KMS-11 (cell line): Measurements from ENCODE around the gene PRSS2.

Experiments
- H2AFZ ChIP-seq: fragments of 200-600 bp; sonication (generic); 2 replicates; pipeline ENCODE4 v1.6.1; 2016; ENCODE audit warnings: antibody characterized with exemption, mixed run types, low read depth
- H3K27ac ChIP-seq: fragments of 200-600 bp; sonication (generic); 2 replicates; pipeline ENCODE4 v1.6.1; 2016; ENCODE audit warnings: mild to moderate bottlenecking, mixed run types
- H3K27me3 ChIP-seq: fragments of 200-600 bp; sonication (generic); 2 replicates; pipeline ENCODE4 v1.6.1; 2017; ENCODE audit warnings: mild to moderate bottlenecking, low read depth, mixed run types, moderate library complexity; ENCODE audit not compliant: insufficient read depth
- H3K36me3 ChIP-seq: fragments of 200-600 bp; sonication (generic); 2 replicates; pipeline ENCODE4 v1.6.1; 2017; ENCODE audit warnings: mild to moderate bottlenecking, mixed run types; ENCODE audit not compliant: insufficient read depth
- H3K4me1 ChIP-seq: fragments of 200-600 bp; sonication (generic); 2 replicates; pipeline ENCODE4 v1.6.1; 2016; ENCODE audit warnings: mild to moderate bottlenecking, low read depth, mixed run types; ENCODE audit not compliant: poor library complexity, severe bottlenecking
- H3K4me2 ChIP-seq: fragments of 200-600 bp; sonication (generic); 2 replicates; pipeline ENCODE4 v1.7.0; 2016; ENCODE audit warnings: mild to moderate bottlenecking, mixed run types
- H3K4me3 ChIP-seq: fragments of 200-600 bp; sonication (generic); IDR thresholded peaks from 2 replicates; pipeline ENCODE4 v1.6.1; 2017; ENCODE audit warnings: low read depth, low read length, mixed read lengths; ENCODE audit not compliant: insufficient read depth
- H3K79me2 ChIP-seq: fragments of 200-600 bp; sonication (generic); 2 replicates; pipeline ENCODE4 v1.6.1; 2016; ENCODE audit warnings: low read depth, mixed run types; ENCODE audit not compliant: insufficient read depth
- H3K9ac ChIP-seq: fragments of 200-600 bp; sonication (generic); 2 replicates; pipeline ENCODE4 v1.6.1; 2016; ENCODE audit warnings: mild to moderate bottlenecking, mixed run types
- H4K20me1 ChIP-seq: fragments of 200-600 bp; sonication (generic); 2 replicates; pipeline ENCODE4 v1.6.1; 2016; ENCODE audit warnings: mild to moderate bottlenecking, mixed run types; ENCODE audit not compliant: insufficient read depth
- CTCF ChIP-seq: fragments of 200-600 bp; sonication (generic); conservative IDR thresholded peaks from 2 replicates; pipeline ENCODE4 v1.6.1; 2017; ENCODE audit warnings: low read depth, mild to moderate bottlenecking, antibody characterized with exemption, low read length, moderate library complexity, mixed read lengths

PRSS2 gene

DNA sequence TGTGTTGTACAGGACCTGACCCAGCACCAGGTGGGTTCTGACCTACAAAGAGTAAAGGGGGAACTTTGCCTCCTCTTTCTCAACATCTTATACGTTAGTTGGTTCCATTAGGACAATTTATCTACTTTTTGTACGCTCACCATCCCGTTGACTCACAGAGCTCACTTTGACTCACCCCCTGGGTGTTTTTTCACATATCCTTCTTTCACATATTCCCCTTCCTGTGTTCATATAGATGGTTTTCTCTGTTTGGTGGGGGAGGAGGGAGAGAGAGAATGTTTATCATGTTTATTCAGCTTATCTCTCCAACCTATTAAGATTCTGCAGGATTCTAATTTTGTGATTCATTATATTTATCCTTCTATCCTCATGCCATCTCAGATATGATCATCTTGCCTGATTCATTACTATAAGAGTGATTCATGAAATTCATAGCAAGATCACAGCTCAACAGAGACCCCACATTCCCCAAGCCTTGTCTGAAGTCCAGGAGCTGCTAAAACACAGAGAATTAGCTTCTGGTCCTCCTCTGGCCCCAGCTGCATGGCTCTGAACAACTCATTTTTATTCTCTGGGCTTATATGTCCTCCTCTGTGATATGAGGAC is 37.2 kb downstream of the PRSS2 start:
- no peaks in the 10 kb centered on the region for H3K36me3 ChIP-seq
- no peak for TF ChIP-seq CTCF
- peaks cover 72% of the 10 kb centered on the region for H3K4me1 ChIP-seq
- peak overlapping the region; percentile 46 for H3K9ac ChIP-seq
- no peak overlapping the region for H3K4me3 ChIP-seq
- H3K79me2 ChIP-seq, result no peaks in the 10 kb centered on the region
- H3K27ac ChIP-seq, result peak overlapping the region; percentile 95
- H3K4me2 ChIP-seq, result peak overlapping the region; percentile 77
- no peaks in the 10 kb centered on the region for H3K27me3 ChIP-seq
- peak overlapping the region; percentile 45 for H2AFZ ChIP-seq
- H4K20me1 ChIP-seq, result no peaks in the 10 kb centered on the region

DNA sequence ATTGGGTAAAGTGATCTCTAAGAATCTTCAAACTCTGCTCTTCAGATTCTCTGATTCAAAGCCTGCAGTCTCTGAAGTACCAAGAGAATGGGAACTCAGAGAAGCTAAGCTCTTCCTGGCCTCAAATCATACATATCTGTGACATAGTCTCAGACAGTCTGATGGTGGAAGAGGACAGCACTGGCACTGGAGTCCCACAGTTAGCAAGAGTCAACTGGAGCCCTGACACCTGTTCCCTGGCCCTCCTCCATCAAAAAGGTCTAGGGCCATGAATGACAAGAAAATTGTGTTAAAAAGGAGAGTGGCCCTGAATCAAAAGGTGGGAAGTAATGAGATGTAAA is 37.7 kb downstream of the PRSS2 start:
- Histone ChIP-seq H3K27ac (peak overlapping the region; percentile 95), H3K4me1 (peaks cover 72% of the 10 kb centered on the region), H3K36me3 (no peaks in the 10 kb centered on the region), H4K20me1 (no peaks in the 10 kb centered on the region), H3K4me3 (no peak overlapping the region), H3K27me3 (no peaks in the 10 kb centered on the region), H3K79me2 (no peaks in the 10 kb centered on the region), H3K9ac (peak overlapping the region; percentile 46), H2AFZ (peak overlapping the region; percentile 45), H3K4me2 (peak overlapping the region; percentile 77)
- TF ChIP-seq CTCF, result no peak

DNA sequence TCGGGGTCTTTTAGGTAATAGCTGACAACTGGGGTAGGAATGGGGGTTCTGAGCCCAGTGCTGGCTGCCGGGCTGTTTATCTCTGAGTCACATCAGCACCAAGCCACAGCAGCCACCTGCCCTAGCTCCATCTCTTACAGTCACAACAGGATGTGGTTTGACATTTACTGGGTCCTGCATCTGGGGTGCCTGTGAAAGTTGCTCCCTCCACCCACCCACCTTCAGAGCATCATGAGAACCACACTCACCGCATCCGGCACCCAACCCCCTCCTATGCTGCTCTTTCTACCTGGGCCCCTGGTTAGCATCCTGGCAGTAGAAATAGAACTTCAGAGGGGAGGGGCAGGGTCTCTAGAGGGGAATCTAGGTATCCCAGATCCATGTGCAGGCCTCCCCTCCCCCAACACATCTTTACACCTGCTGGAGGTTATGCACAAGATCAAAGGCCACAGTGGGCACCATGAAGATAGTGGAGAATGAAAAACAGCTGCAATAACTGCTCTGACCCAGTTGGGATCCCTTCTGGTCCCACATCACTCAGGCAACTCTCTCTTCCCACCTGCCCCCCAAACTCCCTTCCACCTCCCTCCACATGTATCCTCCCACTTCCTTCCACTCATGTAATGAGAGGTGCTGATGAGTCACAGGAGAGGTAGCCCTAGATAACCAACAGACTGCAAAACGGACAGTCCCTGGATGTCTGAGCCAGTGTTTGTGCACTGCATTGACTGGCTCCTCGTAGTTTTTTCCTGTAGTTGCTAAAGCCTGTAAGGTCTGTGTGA is 38.2 kb downstream of the PRSS2 start:
- H3K36me3 ChIP-seq, result no peaks in the 10 kb centered on the region
- no peak overlapping the region for H3K4me3 ChIP-seq
- H3K4me2 ChIP-seq, result peak overlapping the region; percentile 77
- H3K27ac ChIP-seq, result peak overlapping the region; percentile 95
- no peak for TF ChIP-seq CTCF
- no peaks in the 10 kb centered on the region for H3K27me3 ChIP-seq
- H3K79me2 ChIP-seq, result no peaks in the 10 kb centered on the region
- no peaks in the 10 kb centered on the region for H4K20me1 ChIP-seq
- peak overlapping the region; percentile 45 for H2AFZ ChIP-seq
- H3K9ac ChIP-seq, result peak overlapping the region; percentile 46; the same call in 1 of the 2 replicates
- peaks cover 72% of the 10 kb centered on the region for H3K4me1 ChIP-seq

- Histone ChIP-seq H4K20me1 (no peaks in the 10 kb centered on the region), H3K79me2 (no peaks in the 10 kb centered on the region), H3K4me1 (peaks cover 65% of the 10 kb centered on the region), H3K4me3 (no peak overlapping the region), H3K27ac (peak overlapping the region; percentile 95), H3K36me3 (no peaks in the 10 kb centered on the region), H3K4me2 (peak overlapping the region; percentile 49), H3K27me3 (no peaks in the 10 kb centered on the region), H2AFZ (peak overlapping the region; percentile 7; the same call in 1 of the 2 replicates), H3K9ac (peak overlapping the region; percentile 15; the same call in 1 of the 2 replicates)
- 0 out of 2 replicates have a peak, but pooled peaks have one; percentile 7 for TF ChIP-seq CTCF
Observed at GRCh38 chr7:142809671-142810070, 38.9 kb downstream of the PRSS2 start.
